G401.6 (cell line): Measurements from ENCODE around the gene GLB1L3.

Experiments used
- FAIRE-seq: peaks from 2 replicates; lab custom pipeline; 2012; peaks lifted over from hg19 to GRCh38; lab: Jason Lieb, UNC

The GLB1L3 gene

DNA sequence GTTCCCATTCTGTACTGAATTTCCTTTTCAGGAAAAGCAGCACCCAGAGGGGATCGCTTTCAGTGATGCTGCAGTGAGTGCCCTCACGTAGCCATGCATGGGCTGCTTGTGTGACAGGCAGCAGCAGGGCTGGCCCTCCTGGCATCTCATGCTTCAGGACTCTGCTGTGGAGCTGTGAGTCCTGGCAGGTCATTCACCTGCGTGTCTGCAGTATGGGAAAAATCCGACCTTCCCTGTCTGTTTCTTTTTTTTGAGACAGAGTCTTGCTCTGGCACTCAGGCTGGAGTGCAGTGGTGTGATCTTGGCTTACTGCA, 69.0 kb downstream of the GLB1L3 start:
- FAIRE-seq, result no peak

GRCh38 chr11:134346101-134346975, 70.2 kb downstream of the GLB1L3 start:
- no peak for FAIRE-seq

- FAIRE-seq, result no peak
Observed at GRCh38 chr11:134346976-134347350, 70.8 kb downstream of the GLB1L3 start.

GRCh38 chr11:134347441-134347840, 71.3 kb downstream of the GLB1L3 start:
- no peak for FAIRE-seq

GRCh38 chr11:134349109-134349801, 73.1 kb downstream of the GLB1L3 start:
- FAIRE-seq, result no peak

DNA sequence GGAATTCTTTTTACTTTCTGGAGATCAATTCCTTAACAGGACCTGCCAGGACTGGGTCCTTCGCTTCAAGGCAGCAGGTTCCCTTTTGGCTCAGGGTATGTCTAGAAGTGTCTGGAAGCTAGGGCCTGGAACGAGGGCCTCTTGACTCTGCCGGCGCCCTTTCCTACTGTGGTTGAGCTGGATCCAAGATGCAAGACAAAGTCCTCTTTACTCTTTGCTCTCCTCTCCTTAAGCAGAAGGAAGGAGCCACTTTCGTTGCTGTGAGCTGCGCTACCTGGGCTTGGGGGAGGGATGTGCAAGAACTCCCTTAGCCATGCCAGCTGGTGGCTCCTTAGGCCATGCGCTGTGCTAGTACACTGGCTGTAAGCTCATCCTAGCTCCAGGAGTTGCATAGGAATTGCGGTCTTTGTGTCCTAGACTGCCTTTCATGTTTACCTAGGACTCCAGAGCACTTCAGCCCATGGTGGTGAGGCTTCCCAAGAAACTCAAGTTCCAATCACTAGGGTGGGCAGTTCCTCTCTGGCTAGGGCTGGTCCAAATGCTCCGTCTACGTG, 73.7 kb downstream of the GLB1L3 start:
- no peak for FAIRE-seq

- FAIRE-seq, result no peak
Observed at GRCh38 chr11:134350381-134350780, 74.2 kb downstream of the GLB1L3 start.

DNA sequence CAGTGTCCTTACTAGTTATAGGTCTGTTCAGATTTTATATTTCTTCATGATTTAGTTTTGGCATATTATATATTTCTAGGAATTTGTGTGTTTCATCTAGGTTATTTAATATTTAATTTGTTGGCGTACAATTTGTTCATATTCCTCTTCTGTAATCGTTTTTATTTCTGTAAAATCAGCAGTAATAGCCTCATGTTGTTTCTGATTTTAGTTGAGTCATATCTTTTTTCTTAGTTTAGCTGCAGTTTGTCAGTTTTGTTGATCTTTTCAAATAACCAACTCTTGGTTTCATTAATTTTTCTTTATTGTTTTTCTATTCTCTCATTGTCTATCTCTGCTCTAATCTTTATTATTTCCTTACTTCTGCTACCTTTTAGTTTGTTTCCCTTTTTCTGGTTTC, 75.9 kb downstream of the GLB1L3 start:
- no peak for FAIRE-seq

DNA sequence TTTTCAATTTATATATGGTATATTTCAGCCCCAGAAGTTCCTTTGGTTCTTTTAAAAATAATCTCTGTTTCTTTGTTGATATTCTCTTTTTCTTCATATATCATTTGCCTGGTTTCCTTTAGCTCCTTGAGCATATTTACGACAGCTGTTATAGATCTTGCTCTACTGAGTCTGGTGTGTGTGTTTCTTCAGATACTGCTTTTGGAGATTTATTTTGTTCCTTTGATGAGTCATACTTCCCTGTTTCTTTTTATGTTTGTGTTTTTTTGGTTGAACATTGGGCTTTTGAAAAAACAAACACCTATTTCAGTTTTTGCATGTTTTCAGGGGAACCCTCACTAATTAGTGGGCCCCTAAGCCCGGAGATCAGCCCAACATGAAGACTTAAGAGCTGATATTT, 79.0 kb downstream of the GLB1L3 start:
- FAIRE-seq, result no peak

DNA sequence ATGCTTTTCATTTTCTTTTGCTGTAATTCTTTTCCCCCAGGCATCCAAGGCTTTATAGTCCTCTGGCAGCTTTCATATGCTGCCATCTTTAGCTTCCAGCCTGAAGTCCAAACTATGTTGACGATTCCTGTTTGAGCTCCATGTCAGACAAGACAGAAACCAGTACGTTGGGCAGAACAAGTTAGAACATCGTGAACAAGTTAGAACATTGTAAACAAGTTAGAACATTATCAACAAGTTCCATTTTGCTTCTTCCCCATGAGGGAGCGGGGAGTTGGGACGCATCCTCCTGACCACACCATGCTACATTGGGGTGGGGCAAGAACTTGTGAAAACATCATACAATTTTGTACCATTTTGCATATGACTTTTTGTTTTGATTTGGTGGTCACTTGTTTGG, 79.5 kb downstream of the GLB1L3 start:
- no peak for FAIRE-seq

DNA sequence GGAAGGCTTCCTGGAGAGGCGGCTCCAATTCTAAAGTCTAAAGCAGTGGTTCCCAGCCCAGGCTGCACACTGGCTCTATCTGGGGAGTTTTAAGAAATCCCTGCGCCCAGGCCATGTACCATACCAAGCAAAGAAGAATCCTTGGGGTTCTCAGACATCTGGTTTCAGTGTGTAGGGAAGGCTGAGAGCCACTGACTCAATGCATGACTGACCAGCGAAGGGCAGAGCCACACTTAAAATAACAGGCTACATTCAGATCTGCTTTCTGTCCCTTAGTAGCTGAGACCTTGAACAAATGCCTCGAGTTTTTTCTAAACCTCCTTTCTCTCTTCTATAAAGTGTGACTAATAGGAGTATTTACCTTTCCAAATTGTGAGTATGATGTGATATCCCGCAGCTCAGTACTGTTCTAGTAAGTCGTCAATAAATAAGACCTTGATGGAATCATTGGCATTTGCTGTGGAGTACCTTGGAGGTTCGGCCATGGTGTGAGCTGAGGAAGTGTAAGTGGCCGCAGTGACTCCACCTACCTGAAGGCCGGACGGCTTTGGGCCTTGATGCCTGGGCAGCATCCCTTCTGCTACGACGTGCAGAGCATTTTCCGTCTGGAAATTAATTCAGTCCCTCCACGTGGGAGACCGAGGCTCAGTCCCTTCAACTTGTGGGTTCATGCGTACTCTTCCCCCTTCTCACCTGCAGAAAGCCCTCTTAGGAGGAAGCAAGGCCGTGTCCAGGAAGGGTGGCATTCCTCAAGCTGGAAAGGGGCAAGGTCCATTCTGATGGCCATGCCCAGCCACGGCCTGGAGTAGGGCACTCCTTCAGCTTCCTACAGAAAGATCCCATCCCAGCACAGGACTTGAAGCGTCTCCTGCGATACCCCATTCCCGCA, 80.7 kb downstream of the GLB1L3 start:
- FAIRE-seq, result no peak

- FAIRE-seq, result no peak
Observed at GRCh38 chr11:134357545-134357839, 81.3 kb downstream of the GLB1L3 start.

- no peak for FAIRE-seq
Observed at GRCh38 chr11:134358165-134358855, 82.1 kb downstream of the GLB1L3 start.

DNA sequence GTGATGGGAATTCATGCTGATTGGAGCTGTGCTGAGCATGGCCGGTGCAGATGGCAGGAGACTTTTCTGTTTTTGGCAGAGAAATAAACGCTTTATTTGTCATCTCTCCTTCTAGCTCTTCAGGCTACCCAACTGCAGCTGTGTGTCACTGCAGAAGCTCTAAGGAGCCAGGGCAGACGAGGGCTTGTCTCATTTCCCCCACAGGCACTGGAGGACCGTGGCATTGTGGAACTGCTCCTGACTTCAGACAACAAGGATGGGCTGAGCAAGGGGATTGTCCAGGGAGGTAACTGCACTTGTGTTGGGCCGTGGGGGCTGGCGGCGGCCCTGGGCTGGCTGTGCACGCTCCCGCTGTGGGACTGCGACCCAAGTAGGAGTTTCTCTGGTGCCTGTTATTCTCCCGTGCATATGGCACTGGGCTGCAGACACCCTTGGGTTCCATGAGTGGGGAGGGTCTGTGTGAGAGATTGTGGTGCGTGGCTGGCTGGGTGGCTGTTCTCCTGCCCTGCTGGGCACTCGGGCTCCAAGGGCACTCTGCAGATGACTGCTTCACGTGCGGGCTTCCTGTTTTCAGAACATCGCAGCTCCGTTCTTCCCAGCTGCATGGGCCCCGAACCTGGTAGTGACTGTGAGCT, 82.8 kb downstream of the GLB1L3 start:
- FAIRE-seq, result no peak

- FAIRE-seq, result no peak
Observed at GRCh38 chr11:134359646-134360045, 83.5 kb downstream of the GLB1L3 start.

- FAIRE-seq, result peak; percentile 15
Observed at GRCh38 chr11:134360050-134360835, 84.1 kb downstream of the GLB1L3 start.

GRCh38 chr11:134361661-134362060, 85.5 kb downstream of the GLB1L3 start:
- no peak for FAIRE-seq

GRCh38 chr11:134362192-134362901, 86.2 kb downstream of the GLB1L3 start:
- no peak for FAIRE-seq

DNA sequence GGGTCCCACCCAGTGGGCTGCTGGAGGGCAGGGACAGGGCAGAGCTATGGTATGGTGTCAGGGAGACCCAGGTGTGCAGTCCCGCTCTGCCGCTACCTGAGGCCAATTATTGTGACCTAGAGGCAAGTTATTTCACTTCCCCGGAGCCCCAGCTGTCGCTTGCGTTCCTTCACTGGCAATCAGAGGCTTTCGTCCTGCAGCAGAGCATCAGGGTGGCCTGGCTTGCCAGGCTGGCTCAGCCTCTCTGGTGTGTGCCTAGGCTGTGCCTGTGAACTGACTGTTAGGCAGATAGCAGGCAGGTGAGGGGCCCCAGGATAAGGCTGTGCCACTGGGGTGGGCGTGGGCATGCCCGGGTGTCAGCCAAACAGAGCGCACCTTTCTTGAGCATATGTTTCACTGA, 87.0 kb downstream of the GLB1L3 start:
- no peak for FAIRE-seq

DNA sequence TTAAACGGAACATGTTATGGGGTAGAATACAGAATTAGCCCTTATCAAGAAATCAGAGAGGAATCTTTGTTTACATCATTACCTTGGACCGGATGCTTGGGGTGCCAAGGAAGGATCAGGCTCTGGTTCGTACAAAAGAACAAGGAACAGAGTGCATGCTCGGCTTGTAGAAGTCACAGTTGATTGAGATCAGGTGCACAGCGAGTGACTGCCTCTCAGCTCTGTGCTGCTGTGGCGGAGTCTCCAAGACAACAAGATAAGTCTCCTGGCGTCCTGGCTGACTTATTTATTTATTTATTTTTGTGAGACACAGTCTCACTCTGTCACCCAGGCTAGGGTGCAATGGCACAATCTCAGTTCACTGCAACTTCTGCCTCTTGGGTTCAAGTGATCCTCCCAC, 87.4 kb downstream of the GLB1L3 start:
- no peak for FAIRE-seq
